Tibial artery (tissue), 4 donors: ENCODE results near the gene CAMK2G.

ENCODE experiments used
- DNase-seq, 2 donors: peaks; one replicate each; pipeline ENCODE4 v3.0.0-alpha.2; 2019
- H3K27ac ChIP-seq, 2 donors: fragments of 200-600 bp; sonication (generic) in 1 of 2; 1 replicate in 1 of 2; 2 replicates in 1 of 2; pipeline ENCODE4 v1.5.1; 2018 to 2019; ENCODE audit warnings: mild to moderate bottlenecking in 1 of 2
- H3K27me3 ChIP-seq, 2 donors: fragments of 200-600 bp; sonication (generic) in 1 of 2; one replicate each; pipeline versions ENCODE4 v1.5.1 to v1.6.0; 2016 to 2019
- H3K36me3 ChIP-seq, 3 donors: fragments of 200-600 bp; sonication (generic) in 2 of 3; one replicate each; pipeline ENCODE4 v1.5.1; 2016 to 2019; ENCODE audit warnings: mild to moderate bottlenecking in 2 of 3
- H3K4me1 ChIP-seq, 4 donors: fragments of 200-600 bp; sonication (generic) in 2 of 4; 1 replicate in 3 of 4; 2 replicates in 1 of 4; pipeline ENCODE4 v1.5.1; 2016 to 2019
- H3K4me3 ChIP-seq, 2 donors: fragments of 200-600 bp; sonication (generic) in 1 of 2; 1 replicate in 1 of 2; 2 replicates in 1 of 2; pipeline ENCODE4 v1.5.1; 2018 to 2019; ENCODE audit warnings: mild to moderate bottlenecking in 2 of 2
- H3K9me3 ChIP-seq, 3 donors: fragments of 200-600 bp; sonication (generic) in 1 of 3; one replicate each; pipeline ENCODE4 v1.5.1; 2016 to 2019
- intact Hi-C: fragments of 100-400 bp; cut with DNase I; formaldehyde crosslinking; loops from one replicate; pipeline ENCODE4 v1.15.0; 2023; ENCODE audit warnings: low total_unique reads
- TF ChIP-seq, protein P1 (sequence below), 2 experiments: fragments of 200-600 bp in 1 of 2; fragments of 450-650 bp in 1 of 2; IDR thresholded peaks; one replicate each; pipeline ENCODE4 v1.5.1; 2017 to 2019; ENCODE audit warnings: antibody characterized with exemption in 2 of 2, mild to moderate bottlenecking in 1 of 2, moderate library complexity in 1 of 2

CAMK2G gene

DNA sequence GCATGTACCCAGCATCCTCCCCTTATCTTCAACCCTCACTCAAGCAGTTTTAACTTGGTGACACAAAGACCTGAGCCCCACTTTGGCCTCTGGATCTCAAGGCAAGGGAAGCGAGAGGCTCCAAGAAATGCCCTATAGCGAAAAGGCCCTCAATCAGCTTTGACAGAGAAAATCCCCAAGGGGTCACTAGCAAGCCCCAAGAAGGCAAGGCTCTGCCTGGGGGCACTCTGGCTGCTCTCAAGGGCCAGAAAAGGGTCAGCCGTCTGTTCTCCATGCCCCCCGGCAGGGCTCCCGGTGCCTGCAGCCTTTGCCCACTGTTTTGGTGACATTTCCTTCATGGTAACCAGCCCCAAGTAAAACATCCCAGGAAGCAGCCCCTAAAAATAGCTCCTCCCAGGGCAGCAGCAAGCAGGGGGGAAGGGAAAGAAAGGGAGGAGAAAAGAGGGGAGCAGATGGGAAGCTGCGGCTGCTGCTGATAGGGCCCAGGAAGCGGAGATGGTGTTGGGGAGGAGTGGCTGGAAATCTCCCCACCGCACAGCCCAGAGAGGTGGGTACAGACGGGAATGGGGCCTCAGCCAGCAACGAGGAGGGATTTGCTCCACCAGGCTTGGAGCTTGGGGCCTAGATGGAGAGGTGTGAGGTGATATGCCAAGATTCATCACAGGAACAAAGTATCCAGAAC lies 7.1 kb downstream of the CAMK2G start:
- TF ChIP-seq, protein P1, sequence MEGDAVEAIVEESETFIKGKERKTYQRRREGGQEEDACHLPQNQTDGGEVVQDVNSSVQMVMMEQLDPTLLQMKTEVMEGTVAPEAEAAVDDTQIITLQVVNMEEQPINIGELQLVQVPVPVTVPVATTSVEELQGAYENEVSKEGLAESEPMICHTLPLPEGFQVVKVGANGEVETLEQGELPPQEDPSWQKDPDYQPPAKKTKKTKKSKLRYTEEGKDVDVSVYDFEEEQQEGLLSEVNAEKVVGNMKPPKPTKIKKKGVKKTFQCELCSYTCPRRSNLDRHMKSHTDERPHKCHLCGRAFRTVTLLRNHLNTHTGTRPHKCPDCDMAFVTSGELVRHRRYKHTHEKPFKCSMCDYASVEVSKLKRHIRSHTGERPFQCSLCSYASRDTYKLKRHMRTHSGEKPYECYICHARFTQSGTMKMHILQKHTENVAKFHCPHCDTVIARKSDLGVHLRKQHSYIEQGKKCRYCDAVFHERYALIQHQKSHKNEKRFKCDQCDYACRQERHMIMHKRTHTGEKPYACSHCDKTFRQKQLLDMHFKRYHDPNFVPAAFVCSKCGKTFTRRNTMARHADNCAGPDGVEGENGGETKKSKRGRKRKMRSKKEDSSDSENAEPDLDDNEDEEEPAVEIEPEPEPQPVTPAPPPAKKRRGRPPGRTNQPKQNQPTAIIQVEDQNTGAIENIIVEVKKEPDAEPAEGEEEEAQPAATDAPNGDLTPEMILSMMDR (IDR thresholded peaks at IDR 0.05), result no peak
- intact Hi-C loops, result no loop called here
- H3K36me3 ChIP-seq, result peaks cover 15 to 64% (median 36%) of the 10 kb centered on the region in 3 donors
- peaks cover 0 to 100% (median 98%) of the 10 kb centered on the region in 4 donors for H3K4me1 ChIP-seq
- H3K27me3 ChIP-seq, result no peaks in the 10 kb centered on the region
- peak overlapping the region; percentile 17 to 35 for H3K4me3 ChIP-seq
- peak in 1 of 2 donors; percentile 85 for DNase-seq
- H3K9me3 ChIP-seq, result no peaks in the 10 kb centered on the region
- peak overlapping the region; percentile 86 to 88 for H3K27ac ChIP-seq

GRCh38 chr10:73866621-73867020 lies 7.7 kb downstream of the CAMK2G start:
- no peaks in the 10 kb centered on the region for H3K27me3 ChIP-seq
- TF ChIP-seq, protein P1 (IDR thresholded peaks at IDR 0.05), result no peak
- H3K4me1 ChIP-seq, result peaks cover 0 to 100% (median 98%) of the 10 kb centered on the region in 4 donors
- peak overlapping the region in 1 of 2 donors; percentile 35 for H3K4me3 ChIP-seq
- no peaks in the 10 kb centered on the region for H3K9me3 ChIP-seq
- intact Hi-C loops, result no loop called here
- peak overlapping the region; percentile 86 to 88 for H3K27ac ChIP-seq
- H3K36me3 ChIP-seq, result peaks cover 15 to 60% (median 36%) of the 10 kb centered on the region in 3 donors
- no peak for DNase-seq

GRCh38 chr10:73865459-73866442 lies 8.6 kb downstream of the CAMK2G start:
- TF ChIP-seq, protein P1 (IDR thresholded peaks at IDR 0.05), result no peak
- peak overlapping the region; percentile 86 to 88 for H3K27ac ChIP-seq
- H3K4me3 ChIP-seq, result no peak overlapping the region
- peaks cover 0 to 100% (median 97%) of the 10 kb centered on the region in 4 donors for H3K4me1 ChIP-seq
- peak in 1 of 2 donors; percentile 49 for DNase-seq
- peaks cover 15 to 57% (median 28%) of the 10 kb centered on the region in 3 donors for H3K36me3 ChIP-seq
- no peaks in the 10 kb centered on the region for H3K9me3 ChIP-seq
- intact Hi-C loops, result no loop called here
- no peaks in the 10 kb centered on the region for H3K27me3 ChIP-seq

DNA sequence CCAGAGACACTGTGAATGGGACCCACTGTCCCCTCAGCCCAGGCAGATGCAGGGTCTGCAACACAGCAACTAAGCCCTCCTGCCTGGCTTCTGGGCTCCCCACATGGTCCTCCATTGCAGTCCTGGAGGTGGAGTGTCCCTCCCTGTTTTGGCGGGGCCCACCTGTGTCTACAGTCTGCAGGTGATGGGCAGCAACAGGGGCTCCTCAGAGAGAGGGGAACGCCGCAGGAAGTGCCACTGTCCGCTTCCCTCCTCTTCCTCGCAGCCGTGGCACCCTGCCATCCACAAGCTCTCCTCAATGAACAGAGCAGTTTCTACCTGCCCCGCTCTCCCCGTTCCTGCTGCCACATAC lies 9.3 kb downstream of the CAMK2G start:
- TF ChIP-seq, protein P1 (IDR thresholded peaks at IDR 0.05), result no peak
- H3K36me3 ChIP-seq, result peaks cover 10 to 57% (median 29%) of the 10 kb centered on the region in 3 donors
- H3K27me3 ChIP-seq, result no peaks in the 10 kb centered on the region
- peak overlapping the region; percentile 86 to 88 for H3K27ac ChIP-seq
- H3K4me1 ChIP-seq, result peaks cover 0 to 100% (median 97%) of the 10 kb centered on the region in 4 donors
- no peaks in the 10 kb centered on the region for H3K9me3 ChIP-seq
- DNase-seq, result no peak
- H3K4me3 ChIP-seq, result no peak overlapping the region
- intact Hi-C loops, result no loop called here

- peak overlapping the region; percentile 86 to 88 for H3K27ac ChIP-seq
- intact Hi-C loops, result no loop called here
- TF ChIP-seq, protein P1 (IDR thresholded peaks at IDR 0.05), result no peak
- no peaks in the 10 kb centered on the region for H3K9me3 ChIP-seq
- DNase-seq, result no peak
- H3K4me3 ChIP-seq, result no peak overlapping the region
- no peaks in the 10 kb centered on the region for H3K27me3 ChIP-seq
- peaks cover 0 to 100% (median 96%) of the 10 kb centered on the region in 4 donors for H3K4me1 ChIP-seq
- peaks cover 5 to 56% (median 33%) of the 10 kb centered on the region in 3 donors for H3K36me3 ChIP-seq
Observed at GRCh38 chr10:73864229-73864628, 10.1 kb downstream of the CAMK2G start.
